ENCODE data around the gene RNF4.
A peak's percentile ranks its signal among the peaks of the same experiment; 100 is the strongest.
"Not testable (repeated sequence)": the region's sequence is repeated elsewhere in the genome, so short reads cannot be mapped to it uniquely, and the experiment has no call there.

The RNF4 gene

DNA sequence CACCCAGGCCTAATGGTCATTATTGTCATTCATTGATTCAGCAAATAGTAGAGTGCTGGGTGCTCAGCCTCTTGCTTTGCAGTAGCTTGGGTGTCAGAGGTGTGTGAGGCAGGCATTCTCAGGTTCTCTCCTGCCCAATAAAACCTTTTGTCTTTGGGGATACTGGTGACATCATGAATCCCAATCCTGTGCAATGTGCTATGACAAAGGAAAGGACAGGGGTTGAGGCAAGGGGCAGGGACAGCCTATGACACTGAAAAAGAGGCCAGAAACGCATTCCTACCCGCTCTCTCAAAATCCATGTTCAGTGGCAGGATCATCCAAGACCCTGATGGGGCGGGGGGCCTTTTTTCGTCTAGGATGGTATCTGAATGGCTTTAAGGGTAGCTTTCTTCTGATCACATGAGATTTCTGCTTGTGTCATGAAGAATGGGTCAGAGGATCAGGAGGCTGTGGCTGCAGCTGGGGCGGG is 66.0 kb downstream of the RNF4 start:
- no peak for DNase-seq (ENCODE audit: low spot score)

DNA sequence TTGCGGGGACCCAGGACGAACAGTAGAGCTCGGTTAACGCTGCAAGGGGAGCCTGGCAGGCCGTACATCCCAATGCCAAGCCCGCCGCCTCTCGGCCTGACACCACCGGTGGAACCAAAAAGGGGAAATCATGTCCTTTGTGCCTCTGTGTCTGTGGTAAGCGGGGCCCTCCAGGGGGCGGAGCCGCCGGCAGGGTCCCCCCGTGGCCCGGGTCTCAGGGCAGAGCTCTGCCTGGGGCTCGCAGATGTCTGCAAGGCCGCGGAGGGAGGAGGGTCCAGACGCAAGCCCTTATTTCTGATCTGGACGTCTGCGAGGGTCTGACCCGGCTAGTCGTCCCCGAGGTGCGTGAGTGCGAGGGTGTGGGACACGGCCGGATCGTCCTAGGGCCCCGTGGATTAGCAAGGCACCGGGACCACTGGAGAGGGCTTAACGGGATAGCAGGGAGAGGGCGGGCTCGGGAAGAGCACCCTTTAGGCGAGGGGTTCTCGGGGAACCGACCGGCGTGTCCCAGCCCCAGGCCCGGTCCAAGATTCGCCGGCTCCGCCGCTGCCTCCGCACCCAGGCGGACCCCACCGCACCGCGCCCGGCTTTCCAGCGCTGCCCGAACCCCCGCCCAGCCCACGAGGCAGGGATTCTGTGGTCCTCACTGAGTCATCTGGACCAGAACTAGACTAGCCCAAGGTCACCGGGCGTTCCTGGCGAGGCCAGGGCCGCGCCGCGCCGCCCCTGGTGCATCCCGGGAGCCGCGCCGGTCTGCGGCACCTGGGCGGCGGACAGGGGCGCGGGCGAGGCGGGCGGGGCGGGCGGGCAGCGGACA is 66.7 kb downstream of the RNF4 start:
- DNase-seq (ENCODE audit: low spot score), result no peak

DNA sequence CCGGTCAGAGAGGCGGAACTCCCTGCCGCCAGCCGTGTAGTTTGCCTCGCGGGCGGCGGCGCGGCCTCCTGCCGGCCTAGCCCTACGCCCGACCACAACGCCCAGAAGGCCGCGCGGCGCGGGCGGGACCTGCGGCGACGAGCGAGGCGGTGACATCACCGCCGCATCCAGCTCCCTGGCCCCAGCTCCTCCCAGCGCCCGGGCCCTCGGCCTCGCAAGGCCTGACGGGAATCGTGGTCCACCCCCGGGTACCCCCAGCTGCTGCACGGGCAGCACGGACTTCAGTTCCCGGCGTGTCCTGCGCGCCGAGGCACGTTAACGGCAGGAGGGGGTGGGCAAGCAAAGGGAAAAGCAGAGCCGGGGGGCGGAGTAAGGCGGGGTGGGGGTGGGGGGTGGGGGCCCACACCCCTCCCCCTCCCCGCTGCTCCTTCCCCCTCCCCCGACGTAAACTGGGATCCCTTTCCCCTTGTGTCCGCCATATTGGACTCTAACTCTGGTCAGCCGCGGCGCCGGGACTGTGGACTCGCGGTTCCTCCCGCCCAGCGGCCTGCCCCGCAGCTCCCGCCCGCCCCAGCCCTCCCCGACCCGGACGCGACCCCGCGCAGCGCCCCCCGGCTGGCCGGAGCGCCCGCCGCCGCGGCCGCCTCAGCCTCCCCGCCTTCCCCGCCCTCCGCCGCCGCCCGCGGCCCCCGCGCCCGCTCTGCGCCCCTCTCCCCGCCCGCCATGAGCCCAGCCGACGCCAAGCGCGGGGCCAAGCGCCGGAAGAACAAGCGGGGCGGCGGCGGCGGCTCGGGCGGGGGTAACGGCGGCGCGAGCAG is 67.5 kb downstream of the RNF4 start, which contains the start of gene FAM193A:
FAM193A (plus strand) TSS at position 455 of the 818 bp plus-strand sequence; CDS start at position 724, 269 bp downstream.
- DNase-seq (ENCODE audit: low spot score), result peak; percentile 97

DNA sequence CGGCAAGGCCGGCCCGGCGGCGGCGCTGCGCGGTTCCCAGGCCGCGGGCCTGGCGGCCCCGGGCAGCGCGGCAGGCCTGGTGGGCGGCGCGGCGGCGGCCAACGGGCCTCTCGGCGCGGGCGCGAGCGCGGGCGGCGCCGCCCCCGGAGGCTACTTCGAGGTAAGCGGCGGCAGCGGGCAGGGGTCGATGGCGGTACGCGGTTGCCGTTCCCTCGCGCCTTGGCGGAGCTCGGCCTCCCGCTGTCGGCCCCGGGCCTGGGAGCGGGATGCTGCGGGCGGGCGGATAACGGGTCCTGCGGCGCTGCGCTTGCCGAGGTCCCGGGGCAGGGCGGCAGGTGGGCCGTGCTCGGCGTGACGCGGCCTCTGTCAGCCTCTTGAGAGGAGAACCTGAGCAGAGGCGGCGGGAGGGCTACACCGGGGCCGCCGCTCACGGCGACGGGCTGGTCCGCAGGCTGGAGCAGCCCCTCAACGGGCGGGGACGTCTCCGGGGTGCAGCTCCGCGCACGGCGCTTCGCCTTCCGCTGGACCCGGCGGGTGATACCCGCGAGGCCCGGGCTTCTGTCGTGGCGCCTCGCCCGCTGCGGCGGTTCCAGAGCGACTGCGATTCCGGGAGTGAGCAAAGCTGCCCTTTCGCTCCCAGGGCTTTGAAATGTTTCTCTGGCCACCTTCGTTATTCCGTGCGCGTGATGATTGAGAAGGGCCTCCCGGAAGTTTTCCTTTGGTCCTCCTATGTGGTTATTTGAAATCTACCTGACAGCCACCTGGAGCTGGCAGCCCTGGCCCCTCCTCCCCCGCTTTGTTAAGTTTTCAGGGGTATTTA is 68.3 kb downstream of the RNF4 start:
- DNase-seq (ENCODE audit: low spot score), result no peak

DNA sequence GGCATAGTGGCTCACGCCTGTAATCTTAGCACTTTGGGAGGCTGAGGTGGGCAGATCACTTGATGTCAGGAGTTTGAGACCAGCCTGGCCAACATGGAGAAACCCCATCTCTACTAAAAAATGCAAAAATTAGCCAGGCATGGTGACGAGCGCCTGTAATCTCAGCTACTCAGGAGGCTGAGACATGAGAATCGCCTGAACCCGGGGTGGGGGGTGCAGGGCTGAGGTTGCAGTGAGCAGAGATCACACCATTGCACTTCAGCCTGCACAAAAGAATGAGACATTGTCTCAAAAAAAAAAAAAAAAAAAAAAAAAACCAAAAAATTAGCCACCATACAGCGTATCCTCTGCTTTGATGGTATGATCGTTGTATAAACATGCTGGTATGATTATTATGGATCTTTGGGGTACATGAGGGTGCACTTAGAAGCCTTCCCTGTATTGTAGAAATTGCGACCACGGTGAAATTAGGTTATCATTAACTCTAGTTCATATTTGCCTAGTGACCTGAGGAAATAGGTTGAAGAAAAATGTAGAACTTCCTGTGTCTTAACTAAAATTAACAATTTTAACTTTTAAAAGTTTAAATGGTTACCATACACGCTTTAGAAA is 74.8 kb downstream of the RNF4 start:
- DNase-seq (ENCODE audit: low spot score), result not testable (repeated sequence)

DNA sequence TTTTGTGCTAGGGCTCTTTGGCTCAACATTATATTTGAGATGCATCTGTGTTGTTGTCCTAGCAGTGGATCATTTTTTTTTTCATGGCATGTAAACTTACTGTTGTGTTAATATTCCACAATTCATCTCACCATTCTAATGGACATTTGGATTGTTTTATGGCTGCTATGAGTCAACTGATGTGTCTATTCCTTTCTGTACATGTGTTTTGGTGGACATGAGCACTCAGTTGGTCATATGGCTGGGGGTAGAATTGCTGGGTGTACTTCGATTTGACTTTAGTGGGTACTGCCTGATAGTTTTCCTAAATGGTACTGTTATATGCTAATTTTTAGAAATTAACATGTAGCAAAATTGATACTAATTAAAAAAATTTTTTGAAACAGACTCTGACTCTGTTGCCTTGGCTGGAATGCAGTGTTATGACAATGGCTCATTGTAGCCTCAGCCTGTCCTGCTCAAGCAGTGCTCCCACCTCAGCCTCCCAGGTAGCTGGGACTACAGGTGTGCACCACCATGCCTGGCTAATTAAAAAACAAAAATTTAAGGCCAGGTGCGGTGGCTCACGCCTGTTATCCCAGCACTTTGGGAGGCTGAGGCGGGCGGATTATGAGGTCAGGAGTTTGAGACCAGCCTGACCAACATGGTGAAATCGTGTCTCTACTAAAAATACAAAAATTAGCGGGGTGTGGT is 76.6 kb downstream of the RNF4 start:
- DNase-seq (ENCODE audit: low spot score), result no peak

DNA sequence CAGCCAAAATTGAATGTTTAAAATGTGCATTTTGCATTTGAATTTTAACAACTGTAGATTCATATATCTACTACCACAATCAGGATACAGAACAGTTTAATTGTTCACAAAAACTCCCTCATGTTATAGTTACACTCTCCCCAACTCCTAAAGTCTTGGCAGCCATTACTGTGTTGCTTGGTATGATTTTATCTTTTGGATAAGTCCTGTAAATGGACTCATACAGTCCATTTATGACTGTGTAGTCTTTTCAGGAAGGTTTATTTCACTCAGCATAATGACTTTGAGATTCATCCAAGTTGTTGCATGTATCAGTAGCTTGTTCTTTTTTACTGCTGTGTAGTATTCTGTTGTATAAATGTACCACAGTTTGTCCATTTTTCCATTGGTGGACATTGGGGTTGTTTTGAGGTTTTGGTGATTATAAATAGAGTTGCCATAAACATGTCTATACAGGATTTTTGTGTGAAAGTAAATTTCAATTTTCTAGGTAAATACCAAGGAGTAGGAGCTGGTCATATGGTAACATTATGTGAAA is 77.4 kb downstream of the RNF4 start:
- no peak for DNase-seq (ENCODE audit: low spot score)

DNA sequence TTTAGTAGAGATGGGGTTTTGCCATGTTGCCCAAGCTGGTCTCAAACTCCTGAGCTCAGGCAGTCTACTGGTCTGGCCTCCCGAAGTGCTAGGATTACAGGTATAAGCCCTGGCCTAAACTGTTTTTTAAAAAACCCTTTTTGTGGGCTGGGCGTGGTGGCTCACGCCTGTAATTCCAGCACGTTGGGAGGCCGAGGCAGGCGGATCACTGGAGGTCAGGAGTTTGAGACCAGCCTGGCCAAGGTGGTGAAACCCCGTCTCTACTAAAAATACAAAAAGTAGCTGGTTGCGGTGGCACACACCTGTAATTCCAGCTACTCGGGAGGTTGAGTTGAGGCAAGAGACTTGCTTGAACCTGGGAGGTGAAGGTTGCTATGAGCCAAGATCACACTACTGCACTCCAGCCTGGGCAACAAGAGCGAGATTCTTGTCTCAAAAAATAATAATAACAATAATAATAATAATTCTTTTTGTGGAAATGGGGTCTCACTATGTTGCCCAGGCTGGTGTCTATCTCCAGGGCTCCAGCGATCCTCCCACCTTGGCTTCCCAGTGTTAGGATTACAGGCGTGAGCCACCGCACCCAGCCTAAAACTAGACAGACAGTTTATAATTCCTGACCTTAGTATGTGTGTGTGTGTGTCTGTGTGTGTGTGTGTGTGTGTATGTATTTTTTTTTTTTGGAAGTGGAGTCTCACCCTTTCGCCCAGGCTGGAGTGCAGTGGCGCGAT is 78.2 kb downstream of the RNF4 start:
- not testable (repeated sequence) for DNase-seq (ENCODE audit: low spot score)

DNA sequence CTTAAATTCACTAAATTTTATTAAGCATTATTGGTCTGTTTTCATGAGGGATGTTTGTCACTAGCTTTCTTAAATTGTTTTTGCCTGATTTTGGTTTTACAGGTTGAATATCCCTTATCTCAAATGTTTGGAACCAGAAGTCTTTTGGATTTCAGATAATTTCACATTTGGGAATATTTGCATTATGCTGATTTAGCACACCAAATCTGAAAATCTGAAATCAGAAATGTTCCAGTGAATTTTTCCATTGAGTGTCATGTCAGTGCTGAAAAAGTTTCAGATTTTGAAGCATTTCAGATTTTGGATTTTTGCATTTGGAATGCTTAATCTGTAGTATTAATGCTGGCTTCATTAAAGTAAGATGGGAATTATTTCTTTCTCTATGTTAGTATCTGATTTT is 82.2 kb downstream of the RNF4 start:
- no peak for DNase-seq (ENCODE audit: low spot score)

DNA sequence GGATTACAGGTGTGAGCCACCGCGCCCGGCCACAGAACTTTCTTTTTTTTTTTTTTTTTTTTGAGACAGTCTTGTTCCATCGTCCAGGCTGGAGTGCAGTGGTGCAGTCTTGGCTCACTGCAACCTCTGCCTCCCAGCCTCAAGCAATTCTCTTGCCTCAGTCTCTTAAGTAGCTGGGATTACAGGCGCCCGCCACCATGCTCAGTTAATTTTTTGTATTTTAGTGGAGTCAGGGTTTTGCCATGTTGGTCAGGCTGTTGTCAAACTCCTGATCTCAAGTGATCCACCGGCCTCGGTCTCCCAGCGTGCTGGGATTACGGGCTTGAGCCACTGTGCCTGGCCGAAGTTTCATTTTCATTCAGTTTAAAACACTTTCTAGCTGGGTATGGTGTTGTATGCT is 83.9 kb downstream of the RNF4 start:
- DNase-seq (ENCODE audit: low spot score), result no peak

DNA sequence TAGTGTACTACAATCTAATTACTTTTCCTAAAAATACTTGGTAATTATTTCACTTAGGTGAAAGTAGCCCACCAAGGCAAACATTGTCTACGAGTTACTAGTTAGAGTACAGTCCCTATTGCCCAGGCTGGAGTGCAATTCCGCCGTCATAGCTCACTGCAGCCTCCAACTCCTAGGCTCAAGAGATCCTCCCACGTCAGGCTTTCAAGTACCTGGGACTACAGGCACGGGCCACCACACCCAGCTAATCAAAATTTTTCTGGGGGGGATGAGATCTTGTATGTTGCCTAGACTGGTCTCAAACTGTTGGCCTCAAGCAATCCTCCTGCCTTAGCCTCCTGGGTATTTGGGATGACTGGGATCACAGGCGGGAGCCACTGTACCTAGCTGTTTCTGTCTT is 89.4 kb downstream of the RNF4 start:
- no peak for DNase-seq (ENCODE audit: low spot score)

DNA sequence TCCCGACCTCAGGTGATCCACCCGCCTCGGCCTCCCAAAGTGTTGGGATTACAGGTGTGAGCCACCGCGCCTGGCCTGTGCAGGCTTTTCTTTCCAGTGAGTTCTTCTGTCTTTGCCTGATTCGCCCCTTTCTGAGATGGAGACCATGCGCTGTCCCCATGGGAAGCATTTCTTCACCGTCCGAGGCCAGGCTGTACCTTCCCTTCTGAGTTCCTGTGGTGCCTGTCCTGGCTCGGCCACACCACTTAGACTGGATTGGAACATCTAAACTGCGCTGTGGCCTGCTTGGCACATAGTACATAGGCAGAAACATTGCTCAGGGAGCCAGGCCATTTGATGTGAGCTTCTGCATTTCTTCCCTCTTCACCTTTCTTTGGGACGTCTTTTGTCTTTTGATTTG is 91.3 kb downstream of the RNF4 start:
- no peak for DNase-seq (ENCODE audit: low spot score)
